NCI-H748 treated with DMSO at 0.1 percent for 48 hours (cell line): ENCODE results near the gene ARHGAP21.
"Not testable (repeated sequence)": the region's sequence is repeated elsewhere in the genome, so short reads cannot be mapped to it uniquely, and the experiment has no call there.

Experiments
- DNase-seq: peaks from one replicate; lab custom pipeline; 2025; lab: John Stamatoyannopoulos, UW

The ARHGAP21 gene

DNA sequence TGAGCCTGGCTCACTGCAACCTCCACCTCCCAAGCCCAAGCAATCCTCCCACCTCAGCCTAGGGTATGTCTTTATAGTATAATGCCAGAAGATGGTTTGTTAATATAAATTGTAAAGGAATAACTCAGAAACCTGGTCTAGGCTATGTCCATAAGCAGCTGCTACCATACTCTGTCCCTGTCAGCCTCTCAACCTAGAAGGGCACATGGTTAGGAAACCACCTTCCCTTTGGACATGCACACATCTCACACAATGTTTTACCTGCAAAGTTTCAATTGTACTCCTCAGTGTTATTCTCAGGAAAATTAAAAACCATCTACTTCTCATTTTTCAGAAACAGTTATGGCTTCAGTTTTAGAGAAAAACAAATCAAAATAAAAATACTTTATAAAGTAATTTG, 40.1 kb downstream of the ARHGAP21 start:
- DNase-seq = no peak

DNA sequence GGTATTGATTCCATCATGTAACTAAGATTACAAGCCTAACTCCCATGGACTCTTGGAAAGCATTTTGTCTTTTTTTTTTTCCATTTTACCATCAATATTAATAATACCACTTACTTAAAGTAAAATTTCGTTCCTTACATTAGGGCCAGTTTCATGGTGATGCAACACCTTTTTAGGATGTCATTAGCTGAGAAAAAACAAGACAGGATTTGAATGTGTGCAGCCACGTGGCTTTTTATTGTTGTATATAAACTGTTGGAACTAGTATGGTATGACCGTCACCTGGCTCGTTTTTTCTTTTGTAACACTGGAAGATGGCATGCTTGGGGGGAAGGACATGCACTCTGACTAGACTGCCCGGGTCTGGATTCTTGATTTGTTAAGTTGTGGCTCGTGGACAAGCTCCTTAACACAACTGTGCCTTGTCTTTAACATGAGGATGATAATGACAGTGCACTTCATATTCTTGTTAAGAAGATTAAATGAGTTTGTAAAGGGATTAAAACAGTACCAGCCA, 42.1 kb downstream of the ARHGAP21 start:
- DNase-seq = no peak

DNA sequence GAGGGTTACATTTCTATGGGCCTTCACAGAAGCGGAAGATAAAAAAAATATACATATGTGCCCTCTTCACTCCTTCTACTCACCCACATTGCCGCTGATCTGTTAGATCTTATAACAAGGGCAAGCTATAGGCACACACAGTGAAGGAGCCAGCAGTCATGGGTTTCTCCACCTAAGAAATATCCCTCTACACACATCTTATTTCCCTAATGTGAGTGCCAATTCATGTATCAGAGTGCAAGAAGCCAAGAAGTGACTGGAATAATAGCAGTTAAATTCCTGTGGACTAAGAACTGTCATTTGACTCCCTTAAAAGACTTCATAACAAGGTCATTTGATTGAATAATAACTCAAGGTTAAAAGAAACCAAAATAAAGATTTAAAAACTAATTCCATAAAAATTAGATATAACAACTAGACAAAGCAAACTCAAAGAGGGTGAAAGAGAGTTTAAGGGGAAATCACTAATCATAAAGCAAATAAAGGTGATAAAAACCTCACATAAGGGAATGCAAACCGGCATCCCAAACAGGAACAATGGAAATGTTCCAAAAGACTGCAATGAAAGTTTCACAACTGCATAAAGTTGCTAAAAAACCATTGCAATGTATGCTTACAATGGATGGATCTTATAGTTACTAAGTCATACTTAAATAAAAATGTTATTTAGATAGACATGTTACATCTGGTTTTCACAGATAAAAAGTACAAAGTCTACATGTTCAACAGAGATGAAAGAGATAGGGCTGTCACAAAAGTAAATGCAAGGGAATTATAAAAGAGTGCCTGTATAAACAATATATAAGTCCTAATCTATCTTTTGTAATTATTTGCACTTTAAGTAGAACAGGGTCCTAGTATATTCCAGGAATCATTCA, 42.8 kb downstream of the ARHGAP21 start:
- no peak for DNase-seq

DNA sequence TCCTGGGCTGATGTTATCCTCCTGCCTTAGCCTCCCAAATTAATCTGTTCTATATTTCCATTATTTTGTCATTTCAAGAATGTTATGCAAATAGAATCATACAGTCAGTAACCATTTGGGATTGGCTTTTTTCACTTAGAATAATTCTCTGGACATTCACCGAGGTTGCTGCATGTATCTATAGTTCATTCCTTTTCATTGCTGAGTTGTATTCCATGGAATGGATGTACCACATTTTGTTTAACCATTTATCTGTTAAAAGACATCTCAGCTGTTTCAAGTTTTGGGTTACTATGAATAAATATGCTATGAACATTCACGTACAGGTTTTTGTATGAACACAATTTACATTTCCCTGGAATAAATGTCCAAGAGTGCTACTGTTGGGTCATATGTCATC, 44.9 kb downstream of the ARHGAP21 start:
- no peak for DNase-seq

DNA sequence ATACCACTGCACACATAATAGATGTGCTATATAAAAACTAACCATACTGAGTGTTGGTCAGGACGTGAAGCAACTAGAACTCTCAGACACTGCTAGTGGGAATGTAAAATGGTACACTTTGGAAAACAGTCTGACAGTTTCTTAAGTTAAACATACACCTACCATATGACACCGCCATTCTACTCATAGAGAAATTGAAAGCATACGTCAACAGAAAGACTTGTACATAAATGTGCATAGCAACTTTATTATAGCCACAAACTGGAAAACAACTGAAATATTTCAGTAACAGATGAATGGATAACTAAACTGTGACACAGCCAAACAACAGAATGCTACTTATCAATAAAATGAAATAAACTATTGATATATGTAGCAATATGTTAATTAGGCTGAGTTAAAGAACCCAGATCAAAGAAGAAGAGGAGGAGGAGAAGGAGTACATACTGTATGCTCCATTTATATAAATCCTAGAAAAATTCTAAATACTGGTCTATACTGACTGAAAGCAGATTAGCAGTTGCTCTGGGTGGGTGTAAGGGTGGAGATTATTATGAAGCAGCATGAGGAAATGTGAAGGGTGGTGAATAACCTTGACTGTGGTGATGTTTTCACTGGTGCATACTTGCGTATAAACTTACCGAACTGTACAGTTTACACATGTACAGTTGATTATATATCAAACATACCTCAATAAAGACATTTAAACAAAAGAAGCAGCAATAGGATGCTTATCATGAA, 48.6 kb downstream of the ARHGAP21 start:
- no peak for DNase-seq

DNA sequence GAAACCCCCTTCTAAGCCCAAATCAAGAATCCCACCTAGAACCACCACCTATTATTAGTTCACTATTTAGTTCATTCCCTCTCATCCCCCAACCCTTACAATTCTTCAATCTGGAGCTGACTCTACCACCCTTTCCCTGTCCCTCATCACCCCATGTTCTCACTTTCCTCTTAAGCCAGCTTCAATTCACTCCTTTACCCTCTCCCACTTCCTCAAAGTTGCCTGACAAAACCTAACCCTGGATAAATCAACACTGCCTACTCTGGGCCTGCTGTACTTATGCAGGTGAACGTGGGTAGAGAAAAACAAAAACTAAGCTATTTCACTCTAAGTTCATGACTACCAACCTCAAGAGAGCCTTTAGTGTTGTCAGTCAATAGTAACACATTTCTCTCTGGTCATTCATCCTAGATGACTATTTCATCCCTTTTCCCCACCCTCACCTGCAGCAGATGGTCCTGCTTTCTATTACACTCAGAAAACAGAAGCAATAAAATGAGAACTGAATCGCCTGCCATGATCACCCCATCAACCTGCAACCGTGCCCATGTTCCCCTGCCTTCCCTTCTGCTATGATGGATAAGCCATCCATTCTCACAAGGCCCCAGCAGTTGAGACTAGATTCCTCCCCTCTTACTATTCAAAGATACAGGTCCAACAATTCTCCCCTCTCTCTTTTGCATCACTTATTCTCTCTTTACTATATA, 52.6 kb downstream of the ARHGAP21 start:
- DNase-seq = no peak

DNA sequence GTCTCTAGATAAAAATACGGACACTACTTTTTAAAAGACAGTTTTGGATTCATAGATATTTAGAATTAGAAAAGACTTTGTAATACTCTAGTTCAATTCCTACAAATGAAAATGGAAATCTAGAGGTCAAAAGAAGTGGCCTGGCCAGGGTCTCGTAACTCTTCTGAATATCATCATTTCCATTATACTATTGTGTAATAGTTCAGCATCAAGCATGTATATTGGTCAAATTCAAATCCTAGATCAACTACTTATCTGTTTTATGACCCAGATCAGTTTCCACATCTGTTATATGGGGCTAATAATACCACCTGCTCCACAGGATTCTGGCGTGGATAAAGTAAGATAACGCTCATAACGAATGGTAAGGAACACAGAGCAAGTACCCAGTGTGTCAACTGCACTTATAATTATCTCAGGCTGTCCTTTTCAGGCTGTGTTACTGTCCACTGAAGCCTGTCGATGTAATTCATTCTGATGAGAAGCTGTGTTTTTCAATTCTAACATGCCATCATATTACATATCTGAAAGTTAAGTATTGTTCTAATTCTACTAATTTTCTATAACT, 54.3 kb downstream of the ARHGAP21 start:
- no peak for DNase-seq

DNA sequence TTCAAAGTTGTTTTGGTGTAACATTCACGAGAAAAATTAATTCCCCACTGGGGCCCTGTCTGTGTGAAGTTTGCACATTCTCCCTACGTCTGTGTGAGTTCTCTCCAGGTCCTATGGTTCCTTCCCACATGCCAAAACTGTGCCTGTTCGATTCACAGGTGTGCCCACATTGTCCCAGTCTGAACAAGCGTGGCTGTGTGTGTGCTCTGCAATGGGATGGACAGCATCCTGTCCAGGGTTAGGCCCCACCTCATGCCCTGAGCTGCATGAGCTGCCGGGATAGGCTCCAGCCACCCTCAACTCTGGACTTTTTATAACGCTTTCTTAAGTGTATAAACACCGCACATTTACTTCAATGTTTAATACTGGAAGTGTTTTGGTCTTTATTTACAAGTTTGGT, 55.4 kb downstream of the ARHGAP21 start:
- no peak for DNase-seq

DNA sequence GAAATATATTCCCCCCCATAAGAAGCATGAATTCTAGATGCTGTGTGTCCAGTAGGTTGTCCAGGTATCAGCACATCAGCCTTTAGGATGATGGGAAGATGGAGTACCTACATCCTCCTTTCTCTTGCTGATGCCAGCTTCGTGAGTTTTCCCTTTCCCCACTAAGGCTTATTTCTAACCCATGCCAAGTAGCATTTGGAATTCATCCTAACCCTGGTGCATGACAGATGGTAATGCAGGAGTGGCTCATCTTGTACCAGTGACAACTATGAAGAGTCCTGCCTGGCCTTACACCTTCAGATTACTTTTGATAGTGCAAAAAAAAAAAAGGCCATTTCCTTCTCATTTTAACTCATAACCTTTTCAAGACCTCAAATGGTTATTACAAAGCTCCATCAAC, 58.7 kb downstream of the ARHGAP21 start:
- DNase-seq = no peak

DNA sequence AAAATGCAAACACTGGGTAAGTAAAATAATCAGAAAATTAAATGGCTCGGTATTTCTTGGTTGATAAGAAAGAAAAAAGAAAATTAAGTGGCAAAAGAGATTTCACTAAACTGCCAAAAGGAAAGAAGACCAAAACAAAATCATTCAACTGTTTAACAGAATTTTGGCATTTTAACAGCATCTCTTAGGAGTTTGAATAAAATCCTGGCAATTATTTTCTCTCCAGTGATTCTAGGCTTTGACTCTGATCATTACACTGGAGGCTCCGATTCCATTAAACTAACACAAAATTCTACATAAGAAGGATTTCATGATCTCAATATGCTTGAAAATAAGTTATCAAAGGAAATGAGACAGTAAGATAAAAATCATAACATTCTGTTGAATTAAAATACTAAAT, 62.3 kb downstream of the ARHGAP21 start:
- DNase-seq = no peak

DNA sequence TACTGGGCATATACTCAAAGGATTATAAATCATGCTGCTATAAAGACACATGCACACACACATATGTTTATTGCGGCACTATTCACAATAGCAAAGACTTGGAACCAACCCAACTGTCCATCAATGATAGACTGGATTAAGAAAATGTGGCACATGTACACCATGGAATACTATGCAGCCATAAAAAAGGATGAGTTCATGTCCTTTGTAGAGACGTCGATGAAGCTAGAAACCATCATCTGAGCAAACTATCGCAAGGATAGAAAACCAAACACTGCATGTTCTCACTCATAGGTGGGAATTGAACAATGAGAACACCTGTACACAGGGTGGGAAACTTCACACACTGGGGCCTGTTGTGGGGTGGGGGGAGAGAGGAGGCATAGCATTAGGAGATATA, 65.4 kb downstream of the ARHGAP21 start:
- not testable (repeated sequence) for DNase-seq

DNA sequence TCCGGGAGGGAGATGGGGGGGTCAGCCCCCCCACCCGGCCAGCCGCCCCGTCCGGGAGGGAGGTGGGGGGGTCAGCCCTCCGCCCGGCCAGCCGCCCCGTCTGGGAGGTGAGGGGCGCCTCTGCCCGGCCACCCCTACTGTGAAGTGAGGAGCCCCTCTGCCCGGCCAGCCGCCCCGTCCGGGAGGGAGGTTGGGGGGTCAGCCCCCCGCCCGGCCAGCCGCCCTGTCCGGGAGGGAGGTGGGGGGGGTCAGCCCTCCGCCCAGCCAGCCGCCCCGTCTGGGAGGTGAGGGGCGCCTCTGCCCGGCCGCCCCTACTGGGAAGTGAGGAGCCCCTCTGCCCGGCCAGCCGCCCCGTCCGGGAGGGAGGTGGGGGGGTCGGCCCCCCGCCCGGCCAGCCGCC, 67.4 kb downstream of the ARHGAP21 start:
- not testable (repeated sequence) for DNase-seq

DNA sequence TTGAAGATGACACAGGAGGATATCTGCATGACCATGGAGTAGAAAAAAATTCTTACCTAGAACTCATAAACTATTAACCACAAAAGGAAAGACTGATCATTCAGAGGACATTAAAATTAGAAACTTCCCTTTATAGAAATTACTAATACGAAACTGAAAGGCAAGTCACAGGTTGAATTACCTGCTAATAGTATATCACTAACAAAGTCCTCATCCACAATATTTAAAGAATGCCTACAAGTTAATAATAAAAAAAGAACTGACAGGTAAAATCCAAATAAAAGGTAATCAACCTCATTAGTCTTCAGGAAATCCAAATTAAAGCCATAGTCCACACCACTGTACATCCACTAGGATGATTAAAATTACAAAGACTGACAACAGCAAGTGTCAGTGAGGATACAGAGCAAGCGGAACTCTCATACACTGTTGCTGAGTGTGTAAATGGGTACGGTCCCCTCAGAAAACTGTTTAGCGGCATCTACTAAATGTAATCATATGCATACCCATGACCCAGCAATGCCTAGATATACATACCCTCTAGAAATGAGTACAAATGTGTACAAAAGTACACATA, 71.2 kb downstream of the ARHGAP21 start:
- no peak for DNase-seq

DNA sequence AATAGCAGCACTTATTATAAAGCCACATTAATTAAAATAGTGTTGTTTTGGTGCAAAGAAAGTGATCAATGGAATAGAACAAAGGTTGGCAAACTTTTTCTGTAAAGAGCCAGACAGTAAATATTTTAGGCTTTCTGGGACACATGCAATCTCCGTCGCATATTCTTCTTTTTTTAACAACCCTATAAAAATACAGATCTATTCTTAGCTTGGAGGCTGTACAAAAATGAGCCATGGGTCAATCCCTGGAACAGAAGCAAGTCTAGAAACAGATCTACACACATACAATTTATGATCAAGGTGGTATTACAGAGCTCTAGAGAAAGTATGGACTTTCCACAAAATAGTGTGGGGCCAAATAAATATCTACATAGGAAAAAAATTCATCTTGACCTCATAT, 71.8 kb downstream of the ARHGAP21 start:
- DNase-seq = no peak

DNA sequence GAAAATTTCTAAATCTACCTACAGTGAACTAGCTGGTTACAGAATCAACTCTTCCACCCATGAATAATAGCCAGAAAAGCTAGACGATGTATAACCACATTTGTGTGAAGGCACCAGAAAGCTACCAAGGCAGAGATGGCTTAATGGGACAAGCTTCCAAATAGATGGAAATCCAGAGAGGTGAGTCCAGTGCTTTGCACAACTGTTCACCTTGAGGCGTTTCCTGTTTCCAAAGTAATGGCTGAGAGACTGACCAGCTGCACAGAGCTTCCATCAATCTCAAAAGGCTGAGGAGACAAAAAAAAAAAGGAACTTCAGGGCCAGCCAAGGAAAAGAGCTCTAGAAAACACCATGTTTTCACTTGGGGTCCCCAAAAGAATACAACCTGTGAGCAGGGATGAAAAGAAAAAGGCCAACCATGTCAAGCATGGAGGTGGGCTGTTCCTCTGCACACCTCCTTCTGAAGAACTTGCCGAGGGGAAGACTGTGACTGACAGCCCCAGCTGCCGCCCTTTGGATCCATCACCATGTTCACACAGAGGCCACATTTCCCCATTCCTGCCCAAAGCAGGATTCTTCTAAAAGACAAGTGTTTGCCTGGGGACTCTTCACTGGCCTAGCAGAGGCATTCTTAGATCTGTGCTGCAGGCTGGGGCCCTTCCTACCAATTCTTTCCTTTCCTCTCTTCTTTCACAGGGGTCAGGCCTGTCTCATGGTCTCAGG, 72.9 kb downstream of the ARHGAP21 start:
- DNase-seq = no peak

DNA sequence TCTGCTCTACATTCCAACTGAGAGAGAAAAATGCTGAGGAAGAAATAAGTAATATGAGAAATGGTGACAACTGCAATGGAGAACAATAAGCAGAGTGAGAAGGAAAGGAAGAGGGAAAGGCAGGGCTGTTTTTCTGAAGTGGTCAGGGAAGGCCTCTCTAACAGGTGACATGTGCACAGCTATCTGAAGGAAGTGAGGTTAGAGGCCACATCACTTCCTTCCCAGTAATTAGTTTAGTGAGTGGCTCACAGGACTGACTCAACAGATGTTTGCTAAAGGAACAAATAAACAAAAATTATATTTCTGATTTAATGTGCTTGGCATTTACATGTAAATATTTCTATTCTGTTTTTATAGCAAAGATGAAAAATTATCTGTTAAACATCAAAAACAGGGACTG, 77.9 kb downstream of the ARHGAP21 start:
- no peak for DNase-seq

DNA sequence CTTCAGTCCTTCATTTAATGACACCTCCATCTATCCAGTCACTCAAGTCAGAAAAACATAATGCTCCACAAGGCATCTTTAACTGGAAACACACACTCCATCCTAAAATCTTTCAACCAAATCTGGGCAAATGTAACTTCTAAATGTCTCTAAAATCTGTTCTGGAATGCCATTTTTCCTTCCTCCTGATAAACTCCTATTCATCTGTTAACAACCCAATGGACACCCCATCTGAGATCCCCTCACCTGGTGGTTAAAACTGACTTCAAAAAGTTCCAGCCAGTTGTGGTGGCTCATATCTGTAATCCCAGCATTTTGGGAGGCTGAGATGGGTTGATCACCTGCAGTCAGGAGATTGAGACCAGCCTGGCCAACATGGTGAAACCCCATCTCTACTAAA, 78.7 kb downstream of the ARHGAP21 start:
- no peak for DNase-seq

DNA sequence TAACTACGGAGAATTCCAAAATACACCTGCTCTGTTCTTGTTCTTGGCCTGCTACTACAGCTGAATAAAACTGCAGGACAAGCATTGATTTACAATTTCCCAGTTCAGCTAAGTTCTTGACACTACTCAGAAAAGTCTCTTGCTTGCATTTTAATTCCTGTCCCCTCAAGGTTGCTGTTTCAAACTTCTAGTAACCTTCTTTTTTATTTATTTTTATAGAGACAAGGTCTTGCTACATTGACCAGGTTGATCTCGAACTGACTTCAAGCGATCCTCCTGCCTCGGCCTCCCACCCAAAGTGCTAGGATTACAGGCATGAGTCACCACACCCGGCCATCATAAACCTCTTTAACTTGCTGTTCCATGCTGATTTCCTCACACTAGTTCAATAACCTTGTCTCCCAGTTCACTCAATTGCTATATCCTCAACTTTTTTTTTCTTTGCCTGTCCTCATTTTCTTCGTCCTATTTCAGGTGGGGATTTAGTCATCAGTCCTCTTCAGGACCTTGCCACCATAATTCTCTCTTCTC, 79.9 kb downstream of the ARHGAP21 start:
- no peak for DNase-seq

DNA sequence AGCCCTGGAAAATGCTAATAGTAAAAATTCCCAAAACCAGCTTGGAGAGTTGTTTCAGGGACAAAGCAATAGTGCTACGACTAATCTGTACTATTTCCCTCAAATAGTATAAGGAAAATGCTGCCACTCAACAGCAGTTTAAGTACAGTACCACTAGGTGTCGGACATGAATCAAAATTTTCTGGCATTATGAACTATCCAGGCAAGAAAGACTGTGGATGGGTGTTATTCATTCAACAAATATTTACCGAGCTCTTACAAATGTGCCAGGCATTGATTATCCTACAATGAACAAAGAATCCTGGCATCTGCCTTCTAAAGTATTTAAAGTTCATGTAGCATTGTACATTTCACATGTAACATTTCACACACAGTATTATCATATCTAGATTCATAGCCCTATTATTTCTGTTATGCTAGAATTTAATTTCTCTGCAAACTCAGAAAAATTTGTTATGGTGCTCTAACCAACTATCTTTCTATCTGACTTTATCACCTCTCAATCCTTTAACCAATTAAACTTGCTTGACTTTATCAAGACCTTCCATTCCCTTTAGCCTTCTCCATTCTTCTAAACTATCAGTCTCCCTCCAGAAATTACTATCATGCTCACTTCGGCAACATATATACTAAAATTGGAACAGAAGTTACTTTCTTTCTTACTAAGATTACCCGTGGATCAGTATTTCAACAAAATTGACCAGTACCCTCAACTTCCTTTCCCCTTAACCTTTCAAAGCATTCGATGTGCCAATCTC, 80.6 kb downstream of the ARHGAP21 start:
- peak; percentile 85 for DNase-seq

DNA sequence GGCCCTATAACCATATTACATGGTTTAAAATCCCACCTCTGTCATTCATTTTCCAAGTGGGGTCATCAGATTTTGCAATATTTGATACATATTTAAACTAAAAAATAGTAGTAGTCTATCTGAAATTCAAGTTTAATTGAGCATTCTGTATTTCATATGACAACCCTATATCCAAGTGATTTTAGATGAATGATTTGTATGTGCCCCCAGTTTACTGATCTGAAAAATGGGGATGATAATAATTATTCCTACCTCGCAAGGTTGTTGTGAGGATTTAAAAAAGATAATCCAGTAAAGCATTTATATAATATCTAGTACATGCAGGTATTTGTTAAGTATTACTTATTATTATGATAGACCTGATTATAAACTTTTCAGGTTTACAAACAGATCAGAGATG, 84.6 kb downstream of the ARHGAP21 start:
- DNase-seq = no peak
